OCI-LY1 (cell line): ENCODE measurements around the gene TLR3.
"Not testable (repeated sequence)": the region's sequence is repeated elsewhere in the genome, so short reads cannot be mapped to it uniquely, and the experiment has no call there.

Experiments used
- H2AFZ ChIP-seq: fragments of 200-600 bp; sonication (generic), shearing (Covaris generic); 2 replicates; pipeline ENCODE4 v1.6.0; 2014; ENCODE audit warnings: antibody characterized with exemption, mild to moderate bottlenecking, low read length
- H3F3A ChIP-seq: fragments of 200-600 bp; sonication (generic), shearing (Covaris generic); 2 replicates; pipeline ENCODE4 v1.6.0; 2014; ENCODE audit warnings: mild to moderate bottlenecking, antibody characterized with exemption, low read length, moderate library complexity; ENCODE audit not compliant: insufficient read depth
- H3K27ac ChIP-seq: fragments of 200-600 bp; sonication (generic); 2 replicates; pipeline ENCODE4 v1.5.1; 2014; ENCODE audit warnings: low read length, mixed run types, mild to moderate bottlenecking, low read depth; ENCODE audit not compliant: poor library complexity, severe bottlenecking
- H3K27me3 ChIP-seq: fragments of 200-600 bp; sonication (generic); 2 replicates; pipeline ENCODE4 v1.6.0; 2014; ENCODE audit warnings: antibody characterized with exemption, mild to moderate bottlenecking, low read length, moderate library complexity; ENCODE audit not compliant: insufficient read depth
- H3K36me3 ChIP-seq: fragments of 200-600 bp; sonication (generic); 2 replicates; pipeline ENCODE4 v1.6.1; 2014; ENCODE audit warnings: mild to moderate bottlenecking, antibody characterized with exemption, low read length, moderate library complexity, mixed read lengths; ENCODE audit not compliant: insufficient read depth
- H3K4me1 ChIP-seq: fragments of 200-600 bp; sonication (generic); 2 replicates; pipeline ENCODE4 v1.5.1; 2014; ENCODE audit warnings: mild to moderate bottlenecking, low read length, moderate library complexity; ENCODE audit not compliant: insufficient read depth, severe bottlenecking
- H3K4me2 ChIP-seq: fragments of 200-600 bp; sonication (generic), shearing (Covaris generic); 2 replicates; pipeline ENCODE4 v1.6.1; 2014; ENCODE audit warnings: low read length
- H3K4me3 ChIP-seq: fragments of 200-600 bp; sonication (generic); 2 replicates; pipeline ENCODE4 v1.5.1; 2014; ENCODE audit warnings: low read length, low read depth, mild to moderate bottlenecking, mixed read lengths; ENCODE audit not compliant: poor library complexity, severe bottlenecking
- H3K79me2 ChIP-seq: fragments of 200-600 bp; shearing (Covaris generic); 2 replicates; pipeline ENCODE4 v1.6.1; 2016; ENCODE audit warnings: mixed run types, low read length, mixed read lengths; ENCODE audit not compliant: insufficient read depth
- H3K9ac ChIP-seq: fragments of 200-600 bp; sonication (generic), shearing (Covaris generic); 2 replicates; pipeline ENCODE4 v1.6.1; 2014; ENCODE audit warnings: mild to moderate bottlenecking, low read length, mixed read lengths
- H3K9me2 ChIP-seq: fragments of 200-600 bp; sonication (generic), shearing (Covaris generic); 2 replicates; pipeline ENCODE4 v1.6.1; 2014; ENCODE audit warnings: low read depth, mild to moderate bottlenecking, low read length, mixed read lengths
- H3K9me3 ChIP-seq: fragments of 200-600 bp; shearing (Covaris generic); 2 replicates; pipeline ENCODE4 v1.6.1; 2014; ENCODE audit warnings: low read length, mixed read lengths
- H4K20me1 ChIP-seq: fragments of 200-600 bp; sonication (generic), shearing (Covaris generic); 2 replicates; pipeline ENCODE4 v1.6.0; 2016; ENCODE audit warnings: mild to moderate bottlenecking, low read length; ENCODE audit not compliant: insufficient read depth
- CTCF ChIP-seq: fragments of 200-600 bp; sonication (generic), shearing (Covaris generic); IDR thresholded peaks from 2 replicates; pipeline ENCODE4 v1.5.1; 2017; ENCODE audit warnings: mild to moderate bottlenecking, antibody characterized with exemption, low read length, moderate library complexity, mixed read lengths
- EZH2 ChIP-seq: fragments of 200-600 bp; sonication (generic), shearing (Covaris generic); IDR thresholded peaks from 2 replicates; pipeline ENCODE4 v1.8.0; 2017; ENCODE audit warnings: borderline replicate concordance, mixed run types, mild to moderate bottlenecking, antibody characterized with exemption, low read length, moderate library complexity, mixed read lengths

The TLR3 gene

GRCh38 chr4:186037692-186038658 is 31.0 kb upstream of the TLR3 start:
- Histone ChIP-seq H3K79me2 (no peaks in the 10 kb centered on the region), H3K4me3 (no peak overlapping the region), H3K9me3 (no peaks in the 10 kb centered on the region), H4K20me1 (no peaks in the 10 kb centered on the region), H3K27ac (no peak overlapping the region), H3F3A (no peaks in the 10 kb centered on the region), H3K9ac (no peak overlapping the region), H3K9me2 (no peaks in the 10 kb centered on the region), H2AFZ (no peak overlapping the region), H3K4me1 (no peaks in the 10 kb centered on the region), H3K27me3 (peaks cover 3% of the 10 kb centered on the region; the same call in 1 of the 2 replicates), H3K36me3 (no peaks in the 10 kb centered on the region), H3K4me2 (no peak overlapping the region)
- TF ChIP-seq CTCF, result peak; percentile 85
- TF ChIP-seq EZH2, result no peak

GRCh38 chr4:186039697-186040096 is 29.3 kb upstream of the TLR3 start:
- no peaks in the 10 kb centered on the region for H4K20me1 ChIP-seq
- H3K36me3 ChIP-seq, result no peaks in the 10 kb centered on the region
- H3K79me2 ChIP-seq, result no peaks in the 10 kb centered on the region
- no peaks in the 10 kb centered on the region for H3K9me3 ChIP-seq
- H3K9ac ChIP-seq, result no peak overlapping the region
- no peak overlapping the region for H3K27ac ChIP-seq
- H3K4me3 ChIP-seq, result no peak overlapping the region
- no peaks in the 10 kb centered on the region for H3K4me1 ChIP-seq
- H3K9me2 ChIP-seq, result no peaks in the 10 kb centered on the region
- H3K4me2 ChIP-seq, result no peak overlapping the region
- no peak for TF ChIP-seq CTCF
- TF ChIP-seq EZH2, result no peak
- H3K27me3 ChIP-seq, result peaks cover 3% of the 10 kb centered on the region; the same call in 1 of the 2 replicates
- H2AFZ ChIP-seq, result no peak overlapping the region
- no peaks in the 10 kb centered on the region for H3F3A ChIP-seq

GRCh38 chr4:186040316-186040715 is 28.6 kb upstream of the TLR3 start:
- Histone ChIP-seq H3K9ac (no peak overlapping the region), H4K20me1 (no peaks in the 10 kb centered on the region), H3K27ac (no peak overlapping the region), H2AFZ (no peak overlapping the region), H3K9me3 (no peaks in the 10 kb centered on the region), H3K9me2 (no peaks in the 10 kb centered on the region), H3K79me2 (no peaks in the 10 kb centered on the region), H3K27me3 (peaks cover 3% of the 10 kb centered on the region; the same call in 1 of the 2 replicates), H3K4me3 (no peak overlapping the region), H3K4me2 (no peak overlapping the region), H3K4me1 (no peaks in the 10 kb centered on the region), H3K36me3 (no peaks in the 10 kb centered on the region), H3F3A (no peaks in the 10 kb centered on the region)
- TF ChIP-seq EZH2 (no peak), CTCF (no peak)

GRCh38 chr4:186047501-186047900 is 21.5 kb upstream of the TLR3 start:
- not testable (repeated sequence) for H3K9me3 ChIP-seq, H3K4me2 ChIP-seq, H3K9me2 ChIP-seq, H2AFZ ChIP-seq, H3K36me3 ChIP-seq, H3K9ac ChIP-seq, H3K4me1 ChIP-seq, H3K79me2 ChIP-seq, H3K27ac ChIP-seq, H4K20me1 ChIP-seq, H3F3A ChIP-seq, H3K27me3 ChIP-seq, H3K4me3 ChIP-seq

GRCh38 chr4:186050135-186050534 is 18.8 kb upstream of the TLR3 start:
- H3K27ac ChIP-seq, result not testable (repeated sequence)

More at GRCh38 chr4:186050135-186050534, 18.8 kb upstream of the TLR3 start:
- H3F3A ChIP-seq, H4K20me1 ChIP-seq, H3K4me2 ChIP-seq, H2AFZ ChIP-seq, H3K27me3 ChIP-seq, H3K79me2 ChIP-seq, H3K4me1 ChIP-seq, H3K4me3 ChIP-seq, H3K9me2 ChIP-seq, H3K9ac ChIP-seq, H3K36me3 ChIP-seq, H3K9me3 ChIP-seq: not testable (repeated sequence)
